Measurements from ENCODE around the gene RPL26.
A peak's percentile ranks its signal among the peaks of the same experiment; 100 is the strongest.

Gene RPL26

DNA sequence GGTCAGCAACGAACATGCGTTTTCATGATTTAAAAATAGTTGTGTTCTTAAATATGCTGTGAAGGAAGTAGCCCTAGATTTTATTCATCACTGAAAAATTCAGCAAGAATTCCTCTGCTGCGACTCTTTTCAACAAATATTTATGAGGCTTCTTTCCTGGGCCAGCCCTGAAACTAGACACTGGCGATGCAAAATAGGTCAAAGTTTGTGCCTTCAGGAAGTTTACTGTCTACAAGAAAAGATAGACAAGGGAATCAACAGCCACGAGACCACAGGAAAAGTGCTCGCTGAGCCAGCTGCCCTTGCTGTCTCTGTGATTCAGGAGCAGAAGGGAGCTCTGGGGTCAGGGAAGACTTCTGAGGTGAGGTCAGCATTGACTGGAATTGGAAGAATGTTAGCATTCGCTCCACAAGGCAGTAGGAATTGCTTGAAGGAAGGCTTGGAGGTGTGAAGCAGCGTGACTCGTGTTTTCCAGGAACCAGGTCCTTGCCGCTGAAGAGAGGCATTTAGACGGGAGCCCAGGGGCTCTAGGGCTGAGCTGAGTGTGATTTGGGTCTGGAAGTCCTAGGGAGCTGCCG is 1.9 kb upstream of the RPL26 start:
- TF ChIP-seq GATA3 (IDR thresholded peaks at IDR 0.05; ENCODE audit: low read depth, low read length) (no peak), GATA2 (IDR thresholded peaks at IDR 0.05; ENCODE audit: low read depth, low read length) (no peak)

DNA sequence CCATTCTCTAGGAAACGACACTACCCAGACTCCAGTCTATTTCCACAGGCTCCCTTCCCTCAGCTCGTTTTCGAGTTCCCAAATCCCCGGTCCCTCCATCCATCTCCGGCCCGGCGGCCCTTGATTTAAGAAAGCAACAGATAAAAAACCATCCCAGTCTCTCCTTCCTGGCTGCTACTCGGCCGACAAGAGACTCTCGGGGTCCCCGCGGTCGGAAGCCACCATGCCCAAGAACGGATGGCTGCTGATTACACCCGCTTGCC is 182 bp downstream of the RPL26 start:
- TF ChIP-seq GATA3 (IDR thresholded peaks at IDR 0.05; ENCODE audit: low read depth, low read length) (no peak), GATA2 (IDR thresholded peaks at IDR 0.05; ENCODE audit: low read depth, low read length) (no peak)

DNA sequence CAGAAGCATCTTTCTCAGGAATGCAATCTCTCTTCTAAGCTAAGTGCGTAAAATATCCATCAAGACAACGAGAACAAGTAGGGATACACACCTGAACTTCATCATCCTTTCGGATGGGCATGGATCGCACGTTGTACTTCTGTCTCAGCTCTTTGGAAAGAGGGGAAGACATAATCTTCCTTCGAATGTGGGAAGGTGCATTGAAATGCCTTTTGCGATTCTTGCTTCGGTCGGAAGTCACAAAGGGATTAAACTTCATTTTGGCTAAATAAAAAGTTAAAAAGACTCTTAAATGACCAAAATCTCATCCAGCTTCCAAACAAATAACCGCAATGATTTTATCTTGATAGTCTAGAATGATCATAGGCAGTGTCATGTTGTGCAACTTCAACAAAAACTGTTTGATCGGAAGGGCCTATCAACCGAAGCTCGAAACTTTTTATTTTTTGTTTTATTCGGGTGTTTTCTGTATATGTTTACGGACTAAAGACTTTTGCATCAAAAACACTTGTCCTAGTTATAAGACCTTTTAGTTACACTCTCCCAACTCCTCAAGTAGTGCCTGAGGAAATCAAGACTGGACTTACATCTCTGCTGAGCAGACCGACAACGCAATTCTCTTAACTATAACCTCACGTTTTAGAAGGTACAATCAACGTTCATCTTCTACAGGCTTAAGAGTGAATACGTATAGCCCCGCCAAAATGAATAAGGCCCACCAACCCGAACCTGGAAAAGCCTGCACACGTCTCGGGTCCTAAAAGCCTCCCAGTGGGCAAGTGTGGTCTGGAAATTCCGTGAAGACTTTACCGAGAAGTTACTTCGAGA is 727 bp downstream of the RPL26 start:
- no peak for TF ChIP-seq GATA3 (IDR thresholded peaks at IDR 0.05; ENCODE audit: low read depth, low read length)

DNA sequence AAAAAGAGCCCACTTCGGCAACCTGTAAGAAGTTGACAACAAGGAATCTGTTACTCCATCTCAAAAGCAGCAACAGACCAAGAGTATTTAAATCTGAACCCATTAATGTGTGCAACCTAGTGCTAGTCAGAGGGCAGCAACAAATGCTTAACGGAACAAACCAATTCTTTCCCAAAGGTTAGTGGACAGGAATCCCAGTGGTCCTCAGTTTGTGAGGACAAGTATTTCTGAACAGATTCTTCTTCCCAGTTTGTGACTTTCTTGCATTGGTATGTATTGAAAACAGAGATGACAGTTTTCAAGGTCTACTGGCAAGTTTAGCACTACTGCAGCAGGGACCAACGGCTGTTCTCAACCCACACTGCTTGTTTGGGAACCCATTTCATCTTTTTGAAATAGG is 2.9 kb downstream of the RPL26 start:
- TF ChIP-seq GATA3 (IDR thresholded peaks at IDR 0.05; ENCODE audit: low read depth, low read length) (no peak), GATA2 (IDR thresholded peaks at IDR 0.05; ENCODE audit: low read depth, low read length) (no peak)

DNA sequence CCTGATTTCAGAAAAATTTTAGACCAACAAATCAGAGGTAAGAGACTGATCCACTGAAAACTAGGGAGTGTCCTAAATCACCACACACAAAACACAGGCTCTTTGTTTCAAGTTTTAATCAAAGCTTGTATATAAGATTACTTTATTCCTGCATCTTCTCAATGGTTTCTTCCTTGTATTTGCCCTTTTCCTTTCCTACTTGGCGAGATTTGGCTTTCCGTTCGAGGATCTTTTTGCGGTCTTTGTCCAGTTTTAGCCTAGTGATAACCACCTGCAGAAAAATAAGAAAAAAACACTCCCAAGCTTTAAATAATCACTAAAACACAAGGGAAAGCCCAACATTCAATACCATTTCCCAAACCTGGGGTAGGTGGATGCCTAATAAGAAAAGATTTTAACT is 5.6 kb downstream of the RPL26 start:
- TF ChIP-seq GATA3 (IDR thresholded peaks at IDR 0.05; ENCODE audit: low read depth, low read length) = no peak
- no peak for TF ChIP-seq GATA2 (IDR thresholded peaks at IDR 0.05; ENCODE audit: low read depth, low read length)

DNA sequence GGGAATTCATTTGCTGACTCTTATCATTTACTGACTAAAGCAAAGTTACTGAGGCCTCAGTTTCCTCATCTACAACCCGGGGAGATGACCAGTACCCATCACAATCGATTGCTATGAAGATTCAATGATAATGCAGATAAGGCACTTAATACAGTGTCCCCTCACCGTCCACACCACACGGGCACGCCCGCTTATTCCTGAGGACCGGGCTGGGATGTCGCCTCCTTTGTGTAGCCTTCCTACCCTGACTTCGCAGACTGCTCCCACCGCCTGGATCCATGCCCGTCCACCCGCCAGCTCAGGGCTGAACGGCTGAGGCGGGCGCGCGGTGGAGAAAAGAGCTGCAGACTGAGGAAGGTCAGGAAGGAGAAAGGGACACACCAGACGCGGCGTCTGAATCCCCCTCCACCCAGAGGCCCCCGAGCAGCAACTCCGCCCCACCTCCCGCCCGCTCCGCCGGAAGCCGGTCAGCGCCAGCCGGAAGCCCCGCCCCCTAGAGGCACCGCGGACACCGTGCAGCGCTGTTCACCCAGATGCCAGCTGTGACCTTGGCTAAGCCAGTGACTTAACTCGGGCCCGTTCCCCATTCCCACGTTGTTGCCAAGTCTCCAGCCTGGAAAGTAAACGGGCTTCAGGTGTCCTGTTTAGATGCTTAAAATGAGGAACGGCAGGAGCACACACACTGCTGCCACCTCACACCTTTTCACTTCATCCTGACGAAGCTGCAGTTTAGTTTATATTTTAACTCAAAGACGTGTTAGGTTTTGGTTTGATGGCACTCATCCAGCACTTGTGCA is 6.5 kb downstream of the RPL26 start, which contains the start of gene KRABD2:
KRABD2 (minus strand) TSS at position 434 of the 797 bp plus-strand sequence.
- TF ChIP-seq GATA3 (IDR thresholded peaks at IDR 0.05; ENCODE audit: low read depth, low read length) (no peak), GATA2 (IDR thresholded peaks at IDR 0.05; ENCODE audit: low read depth, low read length) (0 out of 2 replicates have a peak, but pooled peaks have one; percentile 44)

DNA sequence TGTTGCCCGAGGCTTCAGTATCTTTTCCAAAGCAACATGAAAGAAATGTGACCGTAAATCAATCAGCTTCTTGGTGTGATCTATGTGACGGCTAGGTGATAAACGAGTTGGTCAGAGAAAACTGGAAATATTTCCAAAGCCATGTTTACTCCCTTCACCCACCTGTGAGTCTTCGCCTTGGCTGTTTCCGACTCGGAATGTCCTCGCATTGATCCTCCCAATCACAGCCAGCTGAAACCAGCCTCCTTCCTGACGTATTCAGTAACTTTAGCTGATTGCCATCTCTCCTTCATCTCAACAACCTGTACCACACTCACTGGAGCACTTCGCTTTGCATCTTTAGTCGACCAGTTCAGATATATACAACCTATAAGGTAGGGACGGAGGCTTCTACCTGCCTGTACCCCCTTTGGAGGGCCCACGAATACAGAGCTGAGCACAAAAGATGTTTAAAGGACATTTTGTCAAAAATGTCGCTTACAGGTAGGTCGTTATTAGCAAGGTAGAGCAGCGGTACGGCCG is 7.2 kb downstream of the RPL26 start:
- no peak for TF ChIP-seq GATA3 (IDR thresholded peaks at IDR 0.05; ENCODE audit: low read depth, low read length)
- TF ChIP-seq GATA2 (IDR thresholded peaks at IDR 0.05; ENCODE audit: low read depth, low read length) = no peak

DNA sequence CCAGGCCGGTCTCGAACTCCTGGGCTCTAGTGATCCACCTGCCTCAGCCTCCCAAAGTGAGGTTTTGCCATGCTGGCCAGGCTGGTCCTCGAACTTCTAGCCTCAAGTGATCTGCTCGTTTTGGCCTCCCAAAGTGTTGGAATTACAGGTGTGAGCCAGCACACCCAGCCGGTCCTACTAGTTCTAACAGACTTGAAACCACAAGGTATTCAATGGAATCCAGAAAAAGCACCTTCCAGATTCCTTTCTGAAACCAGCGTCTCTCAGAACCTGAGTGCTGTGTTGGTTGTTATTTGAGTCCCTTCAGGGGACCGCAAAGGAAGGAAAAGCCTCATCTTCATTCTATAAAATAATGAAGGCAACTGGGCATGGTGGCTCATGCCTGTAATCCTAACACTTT is 10.6 kb downstream of the RPL26 start:
- no peak for TF ChIP-seq GATA3 (IDR thresholded peaks at IDR 0.05; ENCODE audit: low read depth, low read length)
- TF ChIP-seq GATA2 (IDR thresholded peaks at IDR 0.05; ENCODE audit: low read depth, low read length) = no peak

DNA sequence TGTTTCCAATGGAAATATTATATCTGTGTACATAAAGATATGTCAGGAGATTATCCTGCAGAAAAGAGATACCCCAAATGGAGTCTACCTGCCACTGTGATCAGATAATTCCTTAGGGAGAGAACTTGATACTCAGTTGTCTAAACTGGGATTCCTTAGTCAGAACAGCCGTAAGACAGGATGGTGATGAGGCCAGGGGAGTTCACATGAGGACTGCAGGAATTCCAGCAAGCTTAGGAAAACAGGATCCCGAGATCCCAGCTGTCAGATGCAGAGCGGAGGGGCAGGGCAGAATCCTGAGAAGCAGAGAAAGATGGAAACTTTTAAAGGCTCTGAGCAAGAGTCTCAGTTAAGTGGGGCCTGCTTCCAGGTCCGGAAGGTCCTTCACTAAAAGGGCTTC is 11.2 kb downstream of the RPL26 start:
- no peak for TF ChIP-seq GATA2 (IDR thresholded peaks at IDR 0.05; ENCODE audit: low read depth, low read length)
- TF ChIP-seq GATA3 (IDR thresholded peaks at IDR 0.05; ENCODE audit: low read depth, low read length) = no peak

DNA sequence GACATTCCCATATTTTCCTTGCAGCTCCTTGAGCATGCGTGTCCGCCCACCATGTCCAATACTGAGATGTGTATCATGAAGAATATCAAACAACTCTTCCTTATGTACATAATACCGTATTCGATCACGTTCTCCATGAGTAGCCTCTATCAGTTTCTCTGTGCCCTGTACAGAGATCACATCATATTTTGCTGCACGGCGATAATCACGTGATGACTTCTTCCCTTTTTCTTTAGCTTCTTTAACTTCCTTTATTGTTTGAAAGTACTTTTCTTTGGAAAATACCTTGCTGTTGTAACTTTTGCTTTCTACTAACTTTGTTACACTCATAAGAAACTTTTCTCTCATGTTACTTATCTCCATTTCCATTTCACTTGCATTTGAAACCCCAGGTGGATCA is 13.0 kb downstream of the RPL26 start:
- no peak for TF ChIP-seq GATA3 (IDR thresholded peaks at IDR 0.05; ENCODE audit: low read depth, low read length)
- TF ChIP-seq GATA2 (IDR thresholded peaks at IDR 0.05; ENCODE audit: low read depth, low read length) = no peak

DNA sequence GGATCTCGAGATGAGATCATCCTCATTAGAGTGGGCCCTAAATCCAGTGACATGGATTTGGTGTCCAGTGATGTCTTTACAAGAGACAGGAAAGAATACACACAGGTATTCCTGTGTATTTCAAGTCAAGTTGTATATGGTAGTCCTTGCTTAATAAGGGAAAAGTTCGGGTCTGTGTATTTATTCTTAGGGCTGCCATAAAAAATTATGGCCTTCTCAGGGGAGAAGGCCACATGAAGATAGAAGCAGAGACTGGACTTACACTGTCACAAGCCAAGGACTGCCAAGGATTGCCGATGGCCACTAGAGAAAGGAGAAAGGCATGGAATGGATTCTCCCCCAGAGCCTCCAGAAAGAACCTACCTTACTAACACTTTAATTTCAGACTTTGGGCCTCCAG is 14.8 kb downstream of the RPL26 start:
- no peak for TF ChIP-seq GATA2 (IDR thresholded peaks at IDR 0.05; ENCODE audit: low read depth, low read length)
- TF ChIP-seq GATA3 (IDR thresholded peaks at IDR 0.05; ENCODE audit: low read depth, low read length) = no peak

DNA sequence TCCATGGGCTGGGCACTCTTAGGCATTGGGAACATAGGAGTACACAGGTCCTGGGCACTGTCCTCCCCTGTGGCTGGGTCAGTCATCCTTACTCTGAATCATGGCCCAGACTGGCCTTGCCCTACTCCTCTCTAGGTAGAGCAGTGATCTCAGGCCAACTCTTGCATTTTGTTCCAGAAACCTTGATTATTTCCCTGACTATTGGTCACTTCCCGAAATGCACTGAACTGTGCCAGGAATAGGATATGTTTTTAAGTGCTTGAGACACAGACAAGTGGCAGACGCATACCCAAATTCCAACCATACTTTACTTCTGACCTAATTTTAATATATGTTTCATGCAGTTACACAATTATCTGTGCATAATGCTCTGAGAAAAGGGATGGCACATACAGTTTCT is 16.8 kb downstream of the RPL26 start:
- TF ChIP-seq GATA3 (IDR thresholded peaks at IDR 0.05; ENCODE audit: low read depth, low read length) (no peak), GATA2 (IDR thresholded peaks at IDR 0.05; ENCODE audit: low read depth, low read length) (no peak)

DNA sequence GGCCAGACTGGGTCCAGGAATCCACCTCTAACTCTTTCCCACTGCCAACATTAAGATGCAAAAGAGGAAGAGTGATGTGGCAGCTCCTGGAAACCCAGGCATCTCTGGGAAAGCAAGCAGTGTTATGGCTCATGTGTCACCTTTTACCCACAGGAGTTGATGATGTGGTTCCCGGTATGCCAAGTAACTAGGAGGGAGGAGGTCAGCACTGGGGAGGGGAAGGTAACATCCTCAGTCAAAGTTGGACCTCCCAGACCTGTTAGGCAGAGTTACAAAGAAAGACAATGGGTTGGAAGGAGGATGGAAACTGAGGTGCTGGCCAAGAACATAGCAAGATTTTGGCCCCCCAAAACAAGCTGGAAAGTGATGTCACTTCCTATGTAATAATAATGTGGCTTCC is 17.9 kb downstream of the RPL26 start:
- TF ChIP-seq GATA3 (IDR thresholded peaks at IDR 0.05; ENCODE audit: low read depth, low read length) = no peak
- no peak for TF ChIP-seq GATA2 (IDR thresholded peaks at IDR 0.05; ENCODE audit: low read depth, low read length)

DNA sequence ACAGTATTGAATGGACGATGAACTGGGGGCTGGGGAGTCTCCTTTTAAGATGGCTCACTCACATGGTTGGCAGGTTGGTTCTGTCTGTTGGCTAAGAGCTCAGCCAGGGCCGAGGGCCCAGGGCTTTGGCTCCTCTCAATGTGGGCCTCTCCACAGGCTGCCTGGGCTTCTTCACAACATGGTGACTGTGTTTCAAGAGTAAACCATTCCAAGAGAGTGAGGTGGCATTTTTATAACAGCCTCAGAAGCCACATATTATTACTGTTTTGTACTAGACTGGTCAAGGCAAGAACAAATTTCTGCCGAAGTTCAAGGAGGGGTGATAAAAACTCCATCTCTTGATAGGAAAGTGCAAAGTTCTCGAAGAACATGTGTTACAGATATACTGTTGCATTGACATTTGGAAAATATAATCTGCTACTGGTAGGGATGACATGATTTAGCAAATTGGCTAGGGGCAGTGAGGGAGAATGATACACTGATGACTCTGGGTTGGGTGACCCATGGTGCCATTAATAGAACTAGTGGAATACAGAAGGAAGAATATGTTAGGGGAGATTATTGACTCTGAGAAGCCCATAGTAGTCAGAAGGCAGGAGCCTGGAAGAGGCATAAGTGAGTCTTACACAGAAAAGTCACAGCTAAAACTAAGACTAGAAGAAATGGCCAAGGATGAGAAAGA is 20.2 kb downstream of the RPL26 start:
- TF ChIP-seq GATA2 (IDR thresholded peaks at IDR 0.05; ENCODE audit: low read depth, low read length) (no peak), GATA3 (IDR thresholded peaks at IDR 0.05; ENCODE audit: low read depth, low read length) (no peak)
